Mucosa of descending colon (tissue), 3 donors: Measurements from ENCODE around the gene ST3GAL5. TPM values are rescaled to one million over a fixed set of nuclear protein-coding genes. Genes with fewer than 3 reads are reported as not detected.
A peak's percentile ranks its signal among the peaks of the same experiment; 100 is the strongest.

Experiments used
- ATAC-seq: fragments of 200-7000 bp; cut with Tn5 transposase; one replicate; pipeline ENCODE4 v1.9.1; 2020; ENCODE audit warnings: mild to moderate bottlenecking, moderate library complexity
- DNase-seq, 3 donors: peaks; one replicate each; pipeline ENCODE4 v3.0.0-alpha.2; 2020
- H3K36me3 ChIP-seq: fragments of 200-600 bp; one replicate; pipeline ENCODE4 v1.8.0; 2021; ENCODE audit warnings: low read depth, mild to moderate bottlenecking
- H3K4me1 ChIP-seq: fragments of 200-600 bp; one replicate; pipeline ENCODE4 v1.8.0; 2021; ENCODE audit warnings: low read depth, mild to moderate bottlenecking
- H3K4me3 ChIP-seq: fragments of 200-600 bp; one replicate; pipeline ENCODE4 v1.8.0; 2021; ENCODE audit warnings: mild to moderate bottlenecking
- H3K9me3 ChIP-seq: fragments of 200-600 bp; one replicate; pipeline ENCODE4 v1.8.0; 2021; ENCODE audit warnings: mild to moderate bottlenecking
- intact Hi-C, 2 donors: fragments of 100-400 bp; cut with DNase I in 1 of 2; cut with micrococcal nuclease in 1 of 2; formaldehyde crosslinking; loops; one replicate each; pipeline versions ENCODE4 v1.11.0 to v1.11.1; 2022; cut with DNase I, micrococcal nuclease
- total RNA-seq, 3 donors: library from RNA; stranded (reverse); fragmentation: NEBNext Ultra II Directional in 2 of 3; extraction: Animal tissue kit (Norgen Biotek cat#: 25700) in 2 of 3; gene quantifications; one replicate each; pipeline versions ENCODE4 v1.2.1 to v1.2.4, GENCODE V29; 2021 to 2023
- TF ChIP-seq, protein P1 (sequence below): fragments of 200-600 bp; IDR thresholded peaks from one replicate; pipeline ENCODE4 v1.8.0; 2022; ENCODE audit warnings: antibody characterized with exemption, mild to moderate bottlenecking
- donor health status: DM: no; HTN: no; CAD: no; lungs with moderate emphysema.
- donor health status: DM: no; HTN: no; CAD: no.
- donor health status: DM: no; HTN: yes; CAD: no.

ST3GAL5 gene
- total RNA-seq, 3 donors from 2014 or later: 5.0 to 19.0 (median 5.4) TPM

GRCh38 chr2:85843543-85843942 lies 45.2 kb downstream of the ST3GAL5 start:
- DNase-seq: peak in 1 of 3 donors; percentile 44
- intact Hi-C loops: no loop called here
- TF ChIP-seq, protein P1, sequence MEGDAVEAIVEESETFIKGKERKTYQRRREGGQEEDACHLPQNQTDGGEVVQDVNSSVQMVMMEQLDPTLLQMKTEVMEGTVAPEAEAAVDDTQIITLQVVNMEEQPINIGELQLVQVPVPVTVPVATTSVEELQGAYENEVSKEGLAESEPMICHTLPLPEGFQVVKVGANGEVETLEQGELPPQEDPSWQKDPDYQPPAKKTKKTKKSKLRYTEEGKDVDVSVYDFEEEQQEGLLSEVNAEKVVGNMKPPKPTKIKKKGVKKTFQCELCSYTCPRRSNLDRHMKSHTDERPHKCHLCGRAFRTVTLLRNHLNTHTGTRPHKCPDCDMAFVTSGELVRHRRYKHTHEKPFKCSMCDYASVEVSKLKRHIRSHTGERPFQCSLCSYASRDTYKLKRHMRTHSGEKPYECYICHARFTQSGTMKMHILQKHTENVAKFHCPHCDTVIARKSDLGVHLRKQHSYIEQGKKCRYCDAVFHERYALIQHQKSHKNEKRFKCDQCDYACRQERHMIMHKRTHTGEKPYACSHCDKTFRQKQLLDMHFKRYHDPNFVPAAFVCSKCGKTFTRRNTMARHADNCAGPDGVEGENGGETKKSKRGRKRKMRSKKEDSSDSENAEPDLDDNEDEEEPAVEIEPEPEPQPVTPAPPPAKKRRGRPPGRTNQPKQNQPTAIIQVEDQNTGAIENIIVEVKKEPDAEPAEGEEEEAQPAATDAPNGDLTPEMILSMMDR: peak; percentile 34
- Histone ChIP-seq H3K9me3 (no peaks in the 10 kb centered on the region), H3K4me3 (no peak overlapping the region), H3K4me1 (no peaks in the 10 kb centered on the region), H3K36me3 (no peaks in the 10 kb centered on the region)
- ATAC-seq: peak; percentile 34

- Histone ChIP-seq H3K9me3 (no peaks in the 10 kb centered on the region), H3K4me3 (no peak overlapping the region), H3K4me1 (no peaks in the 10 kb centered on the region), H3K36me3 (no peaks in the 10 kb centered on the region)
- ATAC-seq: no peak
- TF ChIP-seq, protein P1: no peak
- intact Hi-C loops: no loop called here
- no peak for DNase-seq
Measured at GRCh38 chr2:85840091-85840490, 48.7 kb downstream of the ST3GAL5 start.

GRCh38 chr2:85839461-85839860 lies 49.3 kb downstream of the ST3GAL5 start:
- intact Hi-C loops: no loop called here
- H3K4me1 ChIP-seq: no peaks in the 10 kb centered on the region
- DNase-seq: no peak
- no peak overlapping the region for H3K4me3 ChIP-seq
- TF ChIP-seq, protein P1: no peak
- no peak for ATAC-seq
- no peaks in the 10 kb centered on the region for H3K9me3 ChIP-seq
- H3K36me3 ChIP-seq: no peaks in the 10 kb centered on the region

DNA sequence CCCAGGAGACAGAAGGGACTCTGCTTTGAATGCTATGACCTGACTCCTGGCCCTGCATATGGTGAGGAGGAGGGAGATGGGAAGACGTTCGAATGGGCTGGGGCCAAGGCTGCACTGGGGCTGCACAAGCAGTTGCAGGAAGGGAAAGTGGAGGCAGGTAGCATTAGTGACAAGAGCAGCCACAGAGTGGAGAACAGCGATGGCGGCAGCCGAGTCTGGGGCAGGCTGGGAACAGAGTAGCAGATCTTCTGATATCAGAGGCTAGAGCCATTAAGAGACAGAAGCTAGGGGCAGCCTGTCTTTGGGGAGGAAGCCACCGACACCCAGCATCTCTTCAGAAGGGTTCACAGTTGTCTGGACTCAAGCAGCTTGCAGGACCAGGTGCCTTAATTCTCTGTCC lies 50.1 kb downstream of the ST3GAL5 start:
- TF ChIP-seq, protein P1: no peak
- ATAC-seq (no peak), DNase-seq (no peak)
- Histone ChIP-seq H3K4me3 (no peak overlapping the region), H3K36me3 (no peaks in the 10 kb centered on the region), H3K9me3 (no peaks in the 10 kb centered on the region), H3K4me1 (no peaks in the 10 kb centered on the region)
- intact Hi-C loops: no loop called here

- no peaks in the 10 kb centered on the region for H3K9me3 ChIP-seq
- H3K36me3 ChIP-seq: no peaks in the 10 kb centered on the region
- no peak for DNase-seq
- TF ChIP-seq, protein P1: no peak
- no peaks in the 10 kb centered on the region for H3K4me1 ChIP-seq
- no peak for ATAC-seq
- H3K4me3 ChIP-seq: no peak overlapping the region
- intact Hi-C loops: no loop called here
Measured at GRCh38 chr2:85838181-85838580, 50.6 kb downstream of the ST3GAL5 start.

GRCh38 chr2:85834466-85834865 lies 54.3 kb downstream of the ST3GAL5 start:
- DNase-seq (no peak), ATAC-seq (no peak)
- Histone ChIP-seq H3K4me3 (no peak overlapping the region), H3K4me1 (no peaks in the 10 kb centered on the region), H3K9me3 (no peaks in the 10 kb centered on the region), H3K36me3 (no peaks in the 10 kb centered on the region)
- intact Hi-C loops: no loop called here
- TF ChIP-seq, protein P1: no peak
